ENCODE data around the gene ARFGEF2. TPM values are rescaled to one million over a fixed set of nuclear protein-coding genes. Genes with fewer than 3 reads are reported as not detected.
"Not testable (repeated sequence)": the region's sequence is repeated elsewhere in the genome, so short reads cannot be mapped to it uniquely, and the experiment has no call there.

ARFGEF2 gene
- total RNA-seq, 2 donors from 2014 or later, result 23.2 to 27.5 TPM

DNA sequence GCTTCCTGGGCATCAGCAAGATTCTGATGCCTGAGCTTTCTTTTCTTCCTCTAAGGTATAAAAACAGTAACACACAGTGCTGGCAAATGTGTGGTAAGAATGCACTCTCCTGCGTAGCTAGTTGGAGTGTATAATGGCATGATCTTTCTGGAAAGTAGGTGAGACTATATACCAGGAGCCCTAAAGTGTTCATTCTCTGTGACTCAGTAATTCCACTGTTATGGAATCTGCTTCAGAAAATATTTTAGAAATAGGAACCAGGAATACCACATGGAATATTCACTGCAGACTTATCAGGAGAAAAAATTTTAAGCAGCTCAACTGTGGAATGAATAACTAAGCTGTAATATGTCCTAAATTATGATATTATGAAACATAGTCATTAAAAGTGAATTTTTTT, 107.7 kb downstream of the ARFGEF2 start:
- intact Hi-C loops (cut with DNase I), result no loop called here
- DNase-seq (ENCODE audit: low spot score), result no peak

DNA sequence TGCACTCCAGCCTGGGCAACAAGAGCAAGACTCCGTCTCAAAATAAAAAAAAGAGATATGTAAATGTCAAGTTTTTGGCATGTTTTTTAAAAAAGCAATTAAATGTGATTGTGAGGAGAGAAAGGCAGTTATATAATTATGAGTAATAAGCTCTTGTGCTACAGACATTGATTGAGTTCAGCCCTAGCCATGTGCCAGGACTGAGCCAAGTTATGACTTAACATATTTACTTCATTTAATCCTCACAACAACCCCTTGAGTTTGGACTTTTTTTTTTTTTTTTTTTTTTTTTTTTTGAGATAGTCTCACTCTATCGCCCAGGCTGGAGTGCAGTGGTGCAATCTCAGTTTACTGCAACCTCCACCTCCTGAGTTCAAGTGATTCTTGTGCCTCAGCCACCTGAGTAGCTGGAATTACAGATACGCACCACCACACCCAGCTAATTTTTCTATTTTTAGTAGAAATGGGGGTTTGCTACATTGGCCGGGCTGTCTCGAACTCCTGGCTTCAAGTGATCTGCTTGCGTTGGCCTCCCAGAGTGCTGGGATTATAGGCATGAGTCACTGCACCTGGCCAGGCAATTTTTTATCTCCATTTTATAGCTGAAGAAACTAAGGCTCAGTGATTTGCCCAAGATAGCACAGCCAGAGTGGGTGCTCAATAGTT, 109.6 kb downstream of the ARFGEF2 start:
- DNase-seq (ENCODE audit: low spot score), result no peak
- intact Hi-C loops (cut with DNase I), result no loop called here

GRCh38 chr20:49032455-49032854, 110.9 kb downstream of the ARFGEF2 start:
- intact Hi-C loops (cut with DNase I), result no loop called here
- no peak for DNase-seq (ENCODE audit: low spot score)

- DNase-seq (ENCODE audit: low spot score), result no peak
- intact Hi-C loops (cut with DNase I), result no loop called here
Observed at GRCh38 chr20:49034070-49034732, 112.7 kb downstream of the ARFGEF2 start.

GRCh38 chr20:49037962-49038387, 116.5 kb downstream of the ARFGEF2 start:
- intact Hi-C loops (cut with DNase I), result no loop called here
- no peak for DNase-seq (ENCODE audit: low spot score)

- intact Hi-C loops (cut with DNase I), result no loop called here
- peak; percentile 58 for DNase-seq (ENCODE audit: low spot score)
Observed at GRCh38 chr20:49039854-49040253, 118.3 kb downstream of the ARFGEF2 start.

- DNase-seq (ENCODE audit: low spot score), result no peak
- intact Hi-C loops (cut with DNase I), result no loop called here
Observed at GRCh38 chr20:49043000-49043399, 121.5 kb downstream of the ARFGEF2 start.

DNA sequence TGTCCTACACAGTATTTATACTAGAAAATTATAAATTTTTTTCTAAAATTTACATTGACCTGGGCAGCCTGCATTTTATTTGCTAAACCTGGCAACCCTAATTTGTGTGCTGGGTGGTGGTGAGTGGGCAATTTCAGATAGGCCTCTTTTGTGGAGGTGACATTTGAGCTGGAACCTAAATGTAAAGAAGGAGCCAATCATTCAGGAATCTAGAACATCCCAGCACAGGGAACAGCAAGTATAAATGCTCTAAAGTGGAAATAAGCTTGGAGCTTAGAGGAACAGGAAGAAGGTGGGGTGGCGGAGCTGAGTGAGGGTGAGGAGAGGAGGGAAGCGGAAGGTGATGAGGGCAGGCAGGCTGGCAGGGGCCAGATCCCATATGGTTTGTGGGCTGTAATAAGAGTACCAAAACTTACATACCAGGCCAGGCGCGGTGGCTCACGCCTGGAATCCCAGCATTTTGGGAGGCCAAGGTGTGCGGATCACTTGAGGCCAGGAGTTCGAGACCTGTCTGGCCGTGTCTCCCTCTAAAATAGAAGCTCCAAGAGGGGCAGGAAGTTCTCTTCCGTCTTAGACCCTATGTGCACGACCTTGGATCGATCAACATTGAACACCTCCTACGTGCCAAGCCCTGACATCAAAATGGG, 124.1 kb downstream of the ARFGEF2 start:
- intact Hi-C loops (cut with DNase I), result no loop called here
- peak; percentile 72 for DNase-seq (ENCODE audit: low spot score)

DNA sequence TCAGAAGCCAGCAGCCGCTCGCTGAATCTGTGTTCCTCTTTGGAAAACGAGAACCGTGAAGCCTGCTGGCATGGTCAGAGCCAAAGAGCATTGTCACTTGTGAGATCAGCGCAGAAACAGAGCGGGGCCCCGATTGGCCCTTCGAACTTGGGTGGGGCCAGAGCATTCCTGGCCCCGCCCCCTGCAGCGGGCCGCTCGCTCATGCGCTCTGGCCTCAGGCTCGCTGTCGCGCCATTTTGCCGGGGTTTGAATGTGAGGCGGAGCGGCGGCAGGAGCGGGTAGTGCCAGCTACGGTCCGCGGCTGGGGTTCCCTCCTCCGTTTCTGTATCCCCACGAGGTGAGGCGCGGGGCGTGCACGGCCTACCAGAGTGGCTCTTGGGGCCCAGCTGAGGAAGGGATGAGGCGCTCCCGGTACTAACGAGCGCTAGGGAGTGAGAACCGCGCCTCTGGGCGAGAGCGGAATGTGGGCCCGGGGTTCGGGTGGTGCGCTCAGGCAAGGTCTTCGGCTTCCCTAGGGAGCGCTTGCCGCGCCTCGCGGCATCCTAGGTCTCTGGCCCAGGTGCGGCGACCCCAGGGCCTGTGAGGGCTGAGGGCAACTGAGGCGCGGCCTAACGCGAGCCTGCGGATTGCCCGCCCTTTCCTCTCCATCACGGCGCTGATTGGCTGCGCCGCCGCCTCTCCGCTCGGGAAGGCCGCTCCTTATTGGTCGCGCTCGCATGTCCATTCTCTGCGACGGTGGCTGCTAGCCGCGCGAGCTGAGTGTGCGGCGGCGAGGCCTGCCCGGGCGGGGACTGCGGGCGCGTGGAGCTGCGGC, 124.8 kb downstream of the ARFGEF2 start, which contains the start of gene CSE1L:
Gene CSE1L (plus strand): TSS at position 226 of the 814 bp plus-strand sequence. CDS start 12,152 bp downstream, outside the sequence.
- peak; percentile 98 for DNase-seq (ENCODE audit: low spot score)
- intact Hi-C loops (cut with DNase I), result no loop called here

DNA sequence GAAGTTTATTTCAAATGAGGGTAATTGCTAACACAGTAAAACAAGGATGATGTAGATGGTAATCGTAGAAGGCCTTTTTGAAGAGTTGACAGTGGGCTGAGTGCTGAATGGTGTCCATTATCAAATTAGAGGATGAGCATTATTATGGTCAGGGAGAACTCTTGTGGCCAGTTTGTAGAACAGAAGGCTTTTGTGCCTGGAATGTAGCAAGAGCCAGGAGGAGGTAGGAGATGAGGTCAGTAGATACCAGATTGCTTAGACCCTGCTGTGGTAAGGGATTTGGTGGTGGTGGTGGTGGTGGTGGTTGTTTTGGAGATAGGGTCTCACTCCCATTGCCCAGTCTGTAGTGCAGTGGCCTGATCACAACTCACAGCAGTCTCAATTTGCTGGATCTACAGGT, 130.8 kb downstream of the ARFGEF2 start:
- DNase-seq (ENCODE audit: low spot score), result no peak
- intact Hi-C loops (cut with DNase I), result no loop called here

DNA sequence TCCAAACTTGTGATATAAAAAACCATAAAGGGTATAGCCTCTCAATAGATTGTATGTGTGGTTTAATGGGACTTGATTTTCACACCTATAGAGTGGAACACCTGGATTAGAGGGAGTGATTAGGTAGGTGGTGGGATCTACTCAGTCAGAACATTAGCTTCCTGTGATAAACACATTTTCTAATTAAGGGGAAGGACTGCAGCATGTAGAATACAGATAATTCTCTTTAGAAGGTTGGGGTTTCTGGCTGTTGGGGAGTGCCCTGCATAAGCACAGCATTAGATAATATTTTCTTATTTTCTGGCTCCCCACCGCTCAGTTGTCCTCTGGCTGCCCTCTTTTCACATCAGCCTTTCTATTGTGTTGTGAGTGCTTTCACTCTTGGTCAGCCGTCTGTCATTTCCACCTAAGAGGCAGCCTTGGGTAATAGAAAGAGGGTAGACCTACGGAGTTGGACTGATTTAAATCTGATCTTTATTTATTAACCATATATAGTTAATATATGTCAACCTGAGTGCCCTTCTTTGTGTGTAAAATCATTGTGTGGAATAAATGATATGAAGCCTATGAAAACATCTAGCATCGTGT, 132.6 kb downstream of the ARFGEF2 start:
- intact Hi-C loops (cut with DNase I), result no loop called here
- no peak for DNase-seq (ENCODE audit: low spot score)

DNA sequence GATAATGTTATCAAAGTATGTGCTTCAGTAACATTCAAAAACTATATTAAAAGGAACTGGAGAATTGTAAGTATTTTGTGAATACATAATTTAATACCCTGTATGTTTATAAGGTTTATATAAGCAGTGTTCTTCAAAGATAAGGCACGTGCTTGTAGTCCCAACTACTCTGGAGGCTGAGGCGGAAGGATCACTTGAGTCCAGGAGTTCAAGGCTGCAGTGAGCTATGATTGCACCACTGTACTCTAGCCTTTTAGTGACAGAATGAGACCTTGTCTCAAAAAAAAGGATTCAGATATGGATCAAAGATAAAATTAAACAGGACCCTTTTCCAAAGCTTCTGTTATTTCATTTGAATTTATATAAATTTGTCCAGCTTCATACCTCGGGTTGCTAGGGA, 141.8 kb downstream of the ARFGEF2 start:
- intact Hi-C loops (cut with DNase I), result no loop called here
- DNase-seq (ENCODE audit: low spot score), result no peak

- DNase-seq (ENCODE audit: low spot score), result no peak
- intact Hi-C loops (cut with DNase I), result loop anchor here in 1 of 2 donors (5.0 kb wide), 1 partner anchor 82 kb away; no protein-coding TSS in a partner anchor
Observed at GRCh38 chr20:49074521-49074920, 153.0 kb downstream of the ARFGEF2 start.

DNA sequence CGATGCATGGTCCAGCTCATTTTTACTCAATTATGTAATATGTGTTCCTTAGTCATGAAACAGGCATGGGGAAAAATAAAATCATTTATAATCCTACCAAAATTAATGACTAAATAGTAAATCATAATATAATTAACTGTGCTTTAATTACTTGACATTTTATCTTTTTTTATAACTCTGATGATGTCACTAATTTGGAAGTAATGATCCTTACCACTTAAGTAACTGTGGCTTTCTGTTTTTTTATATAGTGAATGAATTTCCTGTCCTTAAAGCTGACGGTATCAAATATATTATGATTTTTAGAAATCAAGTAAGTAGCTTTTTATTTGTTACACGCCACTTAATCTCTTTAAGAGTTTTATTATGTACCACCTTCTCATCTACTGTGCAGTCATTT, 156.8 kb downstream of the ARFGEF2 start:
- no peak for DNase-seq (ENCODE audit: low spot score)
- intact Hi-C loops (cut with DNase I), result no loop called here

GRCh38 chr20:49082295-49082694, 160.8 kb downstream of the ARFGEF2 start:
- intact Hi-C loops (cut with DNase I); DNase-seq (ENCODE audit: low spot score): not testable (repeated sequence)

Measured in posterior vena cava (tissue), 2 donors.